Measurements from ENCODE around the gene AUTS2.

Gene AUTS2

GRCh38 chr7:70177166-70177565 lies 578.9 kb downstream of the AUTS2 start:
- Histone ChIP-seq H3K9ac (ENCODE audit: low read length) (no peak overlapping the region), H3K9me3 (ENCODE audit: control insufficient read depth, insufficient read depth, low read depth, low read length) (0 out of 2 replicates have a peak, but pooled peaks cover 3% of the 10 kb centered on the region), H3K4me1 (ENCODE audit: control insufficient read depth, insufficient read depth, low read length) (peaks cover 7% of the 10 kb centered on the region; the same call in 1 of the 2 replicates), H3K36me3 (ENCODE audit: control insufficient read depth, insufficient read depth, low read length) (no peaks in the 10 kb centered on the region), H3K27me3 (ENCODE audit: control insufficient read depth, insufficient read depth, low read length) (no peaks in the 10 kb centered on the region), H3K27ac (ENCODE audit: low read depth, low read length) (no peak overlapping the region), H3K4me3 (ENCODE audit: low read depth, low read length) (no peak overlapping the region)

- Histone ChIP-seq H3K27ac (ENCODE audit: low read depth, low read length) (no peak overlapping the region), H3K27me3 (ENCODE audit: control insufficient read depth, insufficient read depth, low read length) (no peaks in the 10 kb centered on the region), H3K4me1 (ENCODE audit: control insufficient read depth, insufficient read depth, low read length) (peaks cover 8% of the 10 kb centered on the region; the same call in 1 of the 2 replicates), H3K4me3 (ENCODE audit: low read depth, low read length) (no peak overlapping the region), H3K36me3 (ENCODE audit: control insufficient read depth, insufficient read depth, low read length) (no peaks in the 10 kb centered on the region), H3K9me3 (ENCODE audit: control insufficient read depth, insufficient read depth, low read depth, low read length) (0 out of 2 replicates have a peak, but pooled peaks cover 3% of the 10 kb centered on the region), H3K9ac (ENCODE audit: low read length) (no peak overlapping the region)
Measured at GRCh38 chr7:70178211-70178610, 579.9 kb downstream of the AUTS2 start.

DNA sequence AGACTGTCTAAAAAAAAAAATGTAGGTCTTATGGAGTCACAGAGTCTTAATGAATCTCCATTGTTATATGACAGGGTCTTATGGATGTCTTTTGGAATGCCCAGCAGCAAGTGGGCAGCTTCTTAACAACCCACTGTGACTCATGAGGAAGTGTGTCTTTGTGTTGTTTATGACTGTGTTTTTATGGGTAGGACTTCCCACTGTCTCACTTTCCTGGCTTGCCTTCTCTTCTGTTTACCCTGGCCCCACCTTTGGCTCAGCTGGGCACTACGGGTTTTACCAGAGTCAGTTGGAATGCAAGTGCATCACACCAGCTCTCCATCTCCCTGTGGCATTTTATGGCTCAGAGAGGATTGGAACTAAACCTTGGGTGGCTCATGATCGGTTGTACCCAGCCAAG lies 580.5 kb downstream of the AUTS2 start:
- Histone ChIP-seq H3K4me1 (ENCODE audit: control insufficient read depth, insufficient read depth, low read length) (peaks cover 14% of the 10 kb centered on the region), H3K9ac (ENCODE audit: low read length) (no peak overlapping the region), H3K27ac (ENCODE audit: low read depth, low read length) (no peak overlapping the region), H3K4me3 (ENCODE audit: low read depth, low read length) (no peak overlapping the region), H3K9me3 (ENCODE audit: control insufficient read depth, insufficient read depth, low read depth, low read length) (0 out of 2 replicates have a peak, but pooled peaks cover 3% of the 10 kb centered on the region), H3K36me3 (ENCODE audit: control insufficient read depth, insufficient read depth, low read length) (no peaks in the 10 kb centered on the region), H3K27me3 (ENCODE audit: control insufficient read depth, insufficient read depth, low read length) (no peaks in the 10 kb centered on the region)

GRCh38 chr7:70182521-70182920 lies 584.2 kb downstream of the AUTS2 start:
- H3K27me3 ChIP-seq (ENCODE audit: control insufficient read depth, insufficient read depth, low read length), result no peaks in the 10 kb centered on the region
- no peak overlapping the region for H3K9ac ChIP-seq (ENCODE audit: low read length)
- no peak overlapping the region for H3K27ac ChIP-seq (ENCODE audit: low read depth, low read length)
- H3K4me3 ChIP-seq (ENCODE audit: low read depth, low read length), result no peak overlapping the region
- peaks cover 16% of the 10 kb centered on the region for H3K4me1 ChIP-seq (ENCODE audit: control insufficient read depth, insufficient read depth, low read length)
- no peaks in the 10 kb centered on the region for H3K9me3 ChIP-seq (ENCODE audit: control insufficient read depth, insufficient read depth, low read depth, low read length)
- no peaks in the 10 kb centered on the region for H3K36me3 ChIP-seq (ENCODE audit: control insufficient read depth, insufficient read depth, low read length)

DNA sequence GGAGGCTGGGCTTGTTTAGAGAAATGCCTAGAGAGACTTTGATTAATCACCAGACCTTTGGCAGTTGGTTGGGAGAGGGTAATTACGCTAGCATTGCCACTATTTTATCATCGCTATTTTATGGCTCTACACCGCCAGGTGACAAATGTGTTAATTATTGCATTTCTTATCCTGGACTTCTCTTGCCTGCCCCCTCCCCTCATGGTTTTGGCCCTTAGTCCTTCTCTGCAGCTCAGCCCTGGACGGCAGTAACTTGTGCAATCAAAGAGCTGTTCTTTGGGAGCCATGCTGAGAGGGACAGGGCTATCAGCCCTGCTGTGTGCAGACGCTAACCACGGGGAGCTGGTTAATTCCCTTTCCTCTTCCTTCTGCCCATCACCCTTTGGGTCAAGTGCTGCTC lies 585.0 kb downstream of the AUTS2 start:
- Histone ChIP-seq H3K4me3 (ENCODE audit: low read depth, low read length) (no peak overlapping the region), H3K9me3 (ENCODE audit: control insufficient read depth, insufficient read depth, low read depth, low read length) (no peaks in the 10 kb centered on the region), H3K27me3 (ENCODE audit: control insufficient read depth, insufficient read depth, low read length) (no peaks in the 10 kb centered on the region), H3K4me1 (ENCODE audit: control insufficient read depth, insufficient read depth, low read length) (peaks cover 16% of the 10 kb centered on the region), H3K27ac (ENCODE audit: low read depth, low read length) (no peak overlapping the region), H3K9ac (ENCODE audit: low read length) (no peak overlapping the region), H3K36me3 (ENCODE audit: control insufficient read depth, insufficient read depth, low read length) (no peaks in the 10 kb centered on the region)

GRCh38 chr7:70188901-70189650 lies 590.8 kb downstream of the AUTS2 start:
- Histone ChIP-seq H3K4me1 (ENCODE audit: control insufficient read depth, insufficient read depth, low read length) (no peaks in the 10 kb centered on the region), H3K4me3 (ENCODE audit: low read depth, low read length) (no peak overlapping the region), H3K27me3 (ENCODE audit: control insufficient read depth, insufficient read depth, low read length) (no peaks in the 10 kb centered on the region), H3K27ac (ENCODE audit: low read depth, low read length) (no peak overlapping the region), H3K9ac (ENCODE audit: low read length) (no peak overlapping the region), H3K36me3 (ENCODE audit: control insufficient read depth, insufficient read depth, low read length) (no peaks in the 10 kb centered on the region), H3K9me3 (ENCODE audit: control insufficient read depth, insufficient read depth, low read depth, low read length) (peaks cover 12% of the 10 kb centered on the region; the same call in 1 of the 2 replicates)

GRCh38 chr7:70189776-70190175 lies 591.5 kb downstream of the AUTS2 start:
- Histone ChIP-seq H3K9me3 (ENCODE audit: control insufficient read depth, insufficient read depth, low read depth, low read length) (peaks cover 12% of the 10 kb centered on the region; the same call in 1 of the 2 replicates), H3K27ac (ENCODE audit: low read depth, low read length) (no peak overlapping the region), H3K9ac (ENCODE audit: low read length) (no peak overlapping the region), H3K4me3 (ENCODE audit: low read depth, low read length) (no peak overlapping the region), H3K36me3 (ENCODE audit: control insufficient read depth, insufficient read depth, low read length) (no peaks in the 10 kb centered on the region), H3K27me3 (ENCODE audit: control insufficient read depth, insufficient read depth, low read length) (no peaks in the 10 kb centered on the region), H3K4me1 (ENCODE audit: control insufficient read depth, insufficient read depth, low read length) (no peaks in the 10 kb centered on the region)

DNA sequence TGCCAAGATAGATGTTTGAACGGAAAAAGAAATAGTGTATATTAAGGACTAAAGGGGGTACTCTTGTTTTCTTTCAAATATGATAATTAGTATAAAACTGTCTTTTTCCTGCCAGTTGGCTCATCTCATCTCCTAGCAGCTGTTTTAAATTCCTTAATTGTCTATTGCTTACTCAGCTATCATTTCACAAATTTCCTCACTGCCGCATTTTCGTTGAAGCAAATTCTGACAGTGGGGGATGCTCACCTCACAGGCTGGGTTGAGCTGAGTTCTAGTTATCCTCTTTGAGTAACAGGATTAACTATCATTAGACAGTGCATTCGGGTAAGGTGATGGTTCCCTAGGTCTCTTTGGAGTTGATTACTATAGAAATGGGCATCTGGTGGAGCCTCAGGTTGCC lies 592.0 kb downstream of the AUTS2 start:
- Histone ChIP-seq H3K36me3 (ENCODE audit: control insufficient read depth, insufficient read depth, low read length) (no peaks in the 10 kb centered on the region), H3K4me1 (ENCODE audit: control insufficient read depth, insufficient read depth, low read length) (no peaks in the 10 kb centered on the region), H3K27me3 (ENCODE audit: control insufficient read depth, insufficient read depth, low read length) (no peaks in the 10 kb centered on the region), H3K4me3 (ENCODE audit: low read depth, low read length) (no peak overlapping the region), H3K9ac (ENCODE audit: low read length) (no peak overlapping the region), H3K27ac (ENCODE audit: low read depth, low read length) (no peak overlapping the region), H3K9me3 (ENCODE audit: control insufficient read depth, insufficient read depth, low read depth, low read length) (peaks cover 12% of the 10 kb centered on the region; the same call in 1 of the 2 replicates)

GRCh38 chr7:70193514-70193913 lies 595.2 kb downstream of the AUTS2 start:
- Histone ChIP-seq H3K27me3 (ENCODE audit: control insufficient read depth, insufficient read depth, low read length) (no peaks in the 10 kb centered on the region), H3K4me3 (ENCODE audit: low read depth, low read length) (no peak overlapping the region), H3K27ac (ENCODE audit: low read depth, low read length) (no peak overlapping the region), H3K4me1 (ENCODE audit: control insufficient read depth, insufficient read depth, low read length) (no peaks in the 10 kb centered on the region), H3K9ac (ENCODE audit: low read length) (no peak overlapping the region), H3K9me3 (ENCODE audit: control insufficient read depth, insufficient read depth, low read depth, low read length) (peaks cover 14% of the 10 kb centered on the region; the same call in 1 of the 2 replicates), H3K36me3 (ENCODE audit: control insufficient read depth, insufficient read depth, low read length) (no peaks in the 10 kb centered on the region)

DNA sequence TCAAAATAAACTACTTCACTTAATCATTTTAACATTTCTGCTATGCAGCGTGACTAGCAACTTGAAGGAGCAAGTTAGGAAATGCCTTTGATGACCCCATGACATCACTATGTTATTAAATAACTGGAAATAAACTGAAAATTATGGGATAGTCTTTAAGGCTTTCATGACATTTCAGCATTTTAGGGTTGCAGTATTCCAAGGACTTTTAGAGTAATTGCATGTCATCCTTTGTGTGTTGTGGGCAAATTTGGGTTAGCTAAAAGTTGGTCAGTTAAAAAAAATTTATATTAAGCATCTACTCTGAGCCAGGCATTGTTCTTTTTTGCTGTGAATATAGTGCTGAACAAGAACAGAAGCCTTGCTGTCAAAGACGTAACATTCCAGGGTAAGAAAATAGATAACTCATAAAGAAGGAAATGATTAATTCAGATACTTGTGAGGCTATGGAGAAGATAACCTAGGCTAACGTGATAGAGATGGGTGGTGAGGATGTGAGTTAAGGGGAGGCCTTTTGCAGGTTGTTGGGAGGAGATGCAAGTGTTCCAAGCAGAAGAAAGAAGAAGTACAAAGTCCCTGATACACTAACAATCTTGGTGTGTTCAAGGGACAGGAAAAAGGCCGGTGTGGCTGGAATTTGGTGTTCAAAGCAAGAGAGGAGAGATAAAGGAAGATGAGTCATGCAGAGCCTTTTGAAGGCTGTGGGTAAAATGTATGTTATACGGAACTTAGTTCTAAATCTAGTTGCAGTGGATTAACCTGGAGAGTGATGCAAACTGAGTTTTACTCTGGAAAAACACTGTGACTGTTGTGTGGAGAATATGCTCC lies 610.2 kb downstream of the AUTS2 start:
- Histone ChIP-seq H3K9ac (ENCODE audit: low read length) (no peak overlapping the region), H3K9me3 (ENCODE audit: control insufficient read depth, insufficient read depth, low read depth, low read length) (no peaks in the 10 kb centered on the region), H3K36me3 (ENCODE audit: control insufficient read depth, insufficient read depth, low read length) (no peaks in the 10 kb centered on the region), H3K27ac (ENCODE audit: low read depth, low read length) (no peak overlapping the region), H3K4me1 (ENCODE audit: control insufficient read depth, insufficient read depth, low read length) (peaks cover 7% of the 10 kb centered on the region; the same call in 1 of the 2 replicates), H3K27me3 (ENCODE audit: control insufficient read depth, insufficient read depth, low read length) (no peaks in the 10 kb centered on the region), H3K4me3 (ENCODE audit: low read depth, low read length) (no peak overlapping the region)
